ENCODE data around the gene MAP3K9. TPM values are rescaled to one million over a fixed set of nuclear protein-coding genes. Genes with fewer than 3 reads are reported as not detected.
A peak's percentile ranks its signal among the peaks of the same experiment; 100 is the strongest.
"Not testable (repeated sequence)": the region's sequence is repeated elsewhere in the genome, so short reads cannot be mapped to it uniquely, and the experiment has no call there.

The MAP3K9 gene
- 3.3 and 3.8 TPM in 2 replicates for total RNA-seq (2014; rRNA removed; shearing (Covaris generic))

- peak; percentile 99 for DNase-seq (ENCODE audit: low spot score)
- in situ Hi-C loops (cut with HindIII; ENCODE audit: low sequenced_read_pairs): no loop called here
Measured at GRCh38 chr14:70809225-70810219, at the start of gene MAP3K9. MAP3K9 (minus strand) TSS chr14:70809513; CDS start chr14:70809171, 342 bp downstream.

GRCh38 chr14:70858641-70859040 is 49.3 kb upstream of the MAP3K9 start:
- DNase-seq (ENCODE audit: low spot score): no peak
- in situ Hi-C loops (cut with HindIII; ENCODE audit: low sequenced_read_pairs): no loop called here

- in situ Hi-C loops (cut with HindIII; ENCODE audit: low sequenced_read_pairs): no loop called here
- DNase-seq (ENCODE audit: low spot score): no peak
Measured at GRCh38 chr14:70857496-70857890, 48.2 kb upstream of the MAP3K9 start.

- no peak for DNase-seq (ENCODE audit: low spot score)
- in situ Hi-C loops (cut with HindIII; ENCODE audit: low sequenced_read_pairs): no loop called here
Measured at GRCh38 chr14:70856851-70857495, 47.7 kb upstream of the MAP3K9 start.

- in situ Hi-C loops (cut with HindIII; ENCODE audit: low sequenced_read_pairs): no loop called here
- DNase-seq (ENCODE audit: low spot score): no peak
Measured at GRCh38 chr14:70855486-70855885, 46.2 kb upstream of the MAP3K9 start.

GRCh38 chr14:70853658-70854057 is 44.3 kb upstream of the MAP3K9 start:
- in situ Hi-C loops (cut with HindIII; ENCODE audit: low sequenced_read_pairs); DNase-seq (ENCODE audit: low spot score): not testable (repeated sequence)

GRCh38 chr14:70847406-70848090 is 38.2 kb upstream of the MAP3K9 start:
- in situ Hi-C loops (cut with HindIII; ENCODE audit: low sequenced_read_pairs): no loop called here
- DNase-seq (ENCODE audit: low spot score): no peak

GRCh38 chr14:70845601-70846000 is 36.3 kb upstream of the MAP3K9 start:
- DNase-seq (ENCODE audit: low spot score): no peak
- in situ Hi-C loops (cut with HindIII; ENCODE audit: low sequenced_read_pairs): no loop called here

GRCh38 chr14:70842851-70843462 is 33.6 kb upstream of the MAP3K9 start:
- in situ Hi-C loops (cut with HindIII; ENCODE audit: low sequenced_read_pairs): no loop called here
- no peak for DNase-seq (ENCODE audit: low spot score)

GRCh38 chr14:70838076-70838475 is 28.8 kb upstream of the MAP3K9 start:
- no peak for DNase-seq (ENCODE audit: low spot score)
- in situ Hi-C loops (cut with HindIII; ENCODE audit: low sequenced_read_pairs): no loop called here

GRCh38 chr14:70836946-70837345 is 27.6 kb upstream of the MAP3K9 start:
- in situ Hi-C loops (cut with HindIII; ENCODE audit: low sequenced_read_pairs): no loop called here
- DNase-seq (ENCODE audit: low spot score): no peak

- in situ Hi-C loops (cut with HindIII; ENCODE audit: low sequenced_read_pairs): no loop called here
- no peak for DNase-seq (ENCODE audit: low spot score)
Measured at GRCh38 chr14:70833884-70834283, 24.6 kb upstream of the MAP3K9 start.

- in situ Hi-C loops (cut with HindIII; ENCODE audit: low sequenced_read_pairs): no loop called here
- DNase-seq (ENCODE audit: low spot score): no peak
Measured at GRCh38 chr14:70832561-70833305, 23.4 kb upstream of the MAP3K9 start.

- in situ Hi-C loops (cut with HindIII; ENCODE audit: low sequenced_read_pairs): no loop called here
- DNase-seq (ENCODE audit: low spot score): no peak
Measured at GRCh38 chr14:70830998-70831781, 21.9 kb upstream of the MAP3K9 start.

GRCh38 chr14:70828188-70828587 is 18.9 kb upstream of the MAP3K9 start:
- no peak for DNase-seq (ENCODE audit: low spot score)
- in situ Hi-C loops (cut with HindIII; ENCODE audit: low sequenced_read_pairs): no loop called here

GRCh38 chr14:70827752-70828151 is 18.4 kb upstream of the MAP3K9 start:
- in situ Hi-C loops (cut with HindIII; ENCODE audit: low sequenced_read_pairs): no loop called here
- no peak for DNase-seq (ENCODE audit: low spot score)

- DNase-seq (ENCODE audit: low spot score): no peak
- in situ Hi-C loops (cut with HindIII; ENCODE audit: low sequenced_read_pairs): no loop called here
Measured at GRCh38 chr14:70827347-70827746, 18.0 kb upstream of the MAP3K9 start.

GRCh38 chr14:70823281-70823680 is 14.0 kb upstream of the MAP3K9 start:
- DNase-seq (ENCODE audit: low spot score): no peak
- in situ Hi-C loops (cut with HindIII; ENCODE audit: low sequenced_read_pairs): no loop called here
